Liver (tissue), 9 donors: ENCODE data around the gene FGF12. TPM values are rescaled to one million over a fixed set of nuclear protein-coding genes. Genes with fewer than 3 reads are reported as not detected.

Experiments
- DNase-seq: peaks from one replicate; pipeline ENCODE4 v3.0.0-alpha.2; 2017; ENCODE audit warnings: low spot score
- H3K27ac ChIP-seq, 2 donors: one replicate each; pipeline ENCODE4 v1.7.0; 2013; ENCODE audit warnings: inconsistent platforms in 2 of 2, low read length in 2 of 2, control low read depth in 1 of 2, low read depth in 1 of 2, mild to moderate bottlenecking in 1 of 2
- H3K27me3 ChIP-seq, 4 donors: one replicate each; pipeline versions ENCODE4 v1.6.1 to v1.7.0; 2013; ENCODE audit warnings: low read length in 3 of 4, inconsistent platforms in 1 of 4, mild to moderate bottlenecking in 1 of 4, moderate library complexity in 1 of 4; ENCODE audit not compliant: control insufficient read depth in 4 of 4, insufficient read depth in 4 of 4
- H3K36me3 ChIP-seq, 4 donors: one replicate each; pipeline versions ENCODE4 v1.6.1 to v1.7.0; 2013; ENCODE audit warnings: low read length in 3 of 4, mild to moderate bottlenecking in 3 of 4, low read depth in 1 of 4, moderate library complexity in 1 of 4; ENCODE audit not compliant: control insufficient read depth in 4 of 4, insufficient read depth in 3 of 4
- H3K4me1 ChIP-seq, 4 donors: one replicate each; pipeline versions ENCODE4 v1.6.1 to v1.7.0; 2013; ENCODE audit warnings: low read length in 3 of 4, mild to moderate bottlenecking in 3 of 4, moderate library complexity in 1 of 4; ENCODE audit not compliant: control insufficient read depth in 4 of 4, insufficient read depth in 4 of 4
- H3K4me3 ChIP-seq, 3 donors: one replicate each; pipeline versions ENCODE4 v1.6.1 to v1.7.0; 2013; ENCODE audit warnings: low read length in 3 of 3, control low read depth in 1 of 3, low read depth in 1 of 3, mild to moderate bottlenecking in 1 of 3
- H3K9ac ChIP-seq, 2 donors: one replicate each; pipeline ENCODE4 v1.7.0; 2013; ENCODE audit warnings: low read length in 2 of 2, mild to moderate bottlenecking in 2 of 2, moderate library complexity in 2 of 2, control low read depth in 1 of 2, low read depth in 1 of 2
- H3K9me3 ChIP-seq, 4 donors: one replicate each; pipeline versions ENCODE4 v1.6.1 to v1.7.0; 2013; ENCODE audit warnings: low read length in 3 of 4; ENCODE audit not compliant: control insufficient read depth in 4 of 4
- EGR1 ChIP-seq, 2 donors: IDR thresholded peaks; 2 replicates each; pipeline ENCODE4 v1.6.1; 2016 to 2018; ENCODE audit warnings: antibody characterized with exemption in 2 of 2, low read depth in 2 of 2
- FOXA1 ChIP-seq: IDR thresholded peaks from 2 replicates; pipeline ENCODE4 v1.6.1; 2016; ENCODE audit warnings: antibody characterized with exemption
- FOXA2 ChIP-seq: IDR thresholded peaks from 2 replicates; pipeline ENCODE4 v1.6.1; 2016; ENCODE audit warnings: antibody characterized with exemption
- HNF4A ChIP-seq, 2 donors: conservative IDR thresholded peaks; 2 replicates each; pipeline ENCODE4 v1.6.1; 2016; ENCODE audit warnings: antibody characterized with exemption in 2 of 2, mild to moderate bottlenecking in 2 of 2
- HNF4G ChIP-seq: IDR thresholded peaks from 2 replicates; pipeline ENCODE4 v1.6.1; 2016; ENCODE audit warnings: antibody characterized with exemption
- JUND ChIP-seq, 2 donors: IDR thresholded peaks; 2 replicates each; pipeline ENCODE4 v1.6.1; 2016; ENCODE audit warnings: antibody characterized with exemption in 2 of 2
- NR2F2 ChIP-seq: IDR thresholded peaks from 2 replicates; pipeline ENCODE4 v1.6.1; 2016; ENCODE audit warnings: antibody characterized with exemption
- RAD21 ChIP-seq, 2 donors: IDR thresholded peaks; 2 replicates each; pipeline ENCODE4 v1.6.1; 2016; ENCODE audit warnings: antibody characterized with exemption in 2 of 2, mild to moderate bottlenecking in 2 of 2
- TAF1 ChIP-seq: conservative IDR thresholded peaks from 2 replicates; pipeline ENCODE4 v1.6.1; 2016; ENCODE audit warnings: antibody characterized with exemption, mild to moderate bottlenecking
- YY1 ChIP-seq: IDR thresholded peaks from 2 replicates; pipeline ENCODE4 v1.6.1; 2016; ENCODE audit warnings: antibody characterized with exemption, mild to moderate bottlenecking
- WGBS: extraction: QIAGEN DNeasy Blood & Tissue Kit; methylation state at CpG from one replicate; pipeline ENCODE4 v1.1.7; 2013; 5-methylcytosine and 5-hydroxymethylcytosine counted together
- polyA plus RNA-seq, 2 donors: library from polyadenylated mRNA; stranded (reverse) in 1 of 2; unstranded in 1 of 2; fragments of 200-250 nt in 1 of 2; fragments of >200 nt in 1 of 2; fragmentation: Nextera tagmentation in 1 of 2; extraction: Ambion mirVana in 1 of 2; gene quantifications; one replicate each; pipeline versions ENCODE4 v1.2.1 to v1.2.3, GENCODE V29; 2013 to 2015
- total RNA-seq, 2 donors: library from RNA; depleted of rRNA; stranded (reverse); fragments of >200 nt; gene quantifications; one replicate each; pipeline ENCODE4 v1.2.3, GENCODE V29; 2014
- TF ChIP-seq, protein P1 (sequence below): IDR thresholded peaks from 2 replicates; pipeline ENCODE4 v1.6.1; 2016; ENCODE audit warnings: antibody characterized with exemption
- TF ChIP-seq, protein P2 (sequence below): IDR thresholded peaks from 2 replicates; pipeline ENCODE4 v1.6.1; 2016; ENCODE audit warnings: antibody characterized with exemption, mild to moderate bottlenecking
- TF ChIP-seq, protein P3 (sequence below): IDR thresholded peaks from 2 replicates; pipeline ENCODE4 v1.6.1; 2016; ENCODE audit warnings: antibody characterized with exemption
- donor health status: healthy.
- donor health status: healthy.
- donor health status: healthy.
- donor health status: healthy.
- donor health status: healthy.

FGF12 gene
- total and polyA plus RNA-seq, 4 donors = 0.11 to 0.59 (median 0.19) TPM

DNA sequence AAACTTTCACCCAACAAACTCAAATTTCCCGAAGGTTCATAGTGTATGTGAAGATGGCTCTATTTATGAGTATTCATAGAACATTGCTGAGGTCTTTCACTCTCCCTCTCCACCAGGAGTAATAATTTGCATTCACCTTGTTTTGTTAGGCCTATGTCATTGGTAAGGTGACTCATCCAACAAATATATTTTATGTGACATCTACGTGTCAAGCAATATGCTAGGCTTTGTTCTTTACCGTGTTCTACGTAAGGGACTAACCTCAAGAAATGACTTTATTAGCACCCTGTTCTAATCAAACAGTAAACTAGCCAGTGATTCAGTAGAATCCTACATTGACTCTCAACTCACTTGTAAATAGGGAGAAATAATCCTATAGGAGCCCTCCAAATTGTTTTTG lies 334.4 kb downstream of the FGF12 start:
- 83% methylated on average over 4 of the region's 4 CpGs for WGBS
- no peak for DNase-seq
- no peaks in the 10 kb centered on the region for H3K36me3 ChIP-seq
- no peaks in the 10 kb centered on the region for H3K4me1 ChIP-seq
- no peak overlapping the region for H3K9ac ChIP-seq
- TF ChIP-seq NR2F2 = no peak
- TF ChIP-seq, protein P1, sequence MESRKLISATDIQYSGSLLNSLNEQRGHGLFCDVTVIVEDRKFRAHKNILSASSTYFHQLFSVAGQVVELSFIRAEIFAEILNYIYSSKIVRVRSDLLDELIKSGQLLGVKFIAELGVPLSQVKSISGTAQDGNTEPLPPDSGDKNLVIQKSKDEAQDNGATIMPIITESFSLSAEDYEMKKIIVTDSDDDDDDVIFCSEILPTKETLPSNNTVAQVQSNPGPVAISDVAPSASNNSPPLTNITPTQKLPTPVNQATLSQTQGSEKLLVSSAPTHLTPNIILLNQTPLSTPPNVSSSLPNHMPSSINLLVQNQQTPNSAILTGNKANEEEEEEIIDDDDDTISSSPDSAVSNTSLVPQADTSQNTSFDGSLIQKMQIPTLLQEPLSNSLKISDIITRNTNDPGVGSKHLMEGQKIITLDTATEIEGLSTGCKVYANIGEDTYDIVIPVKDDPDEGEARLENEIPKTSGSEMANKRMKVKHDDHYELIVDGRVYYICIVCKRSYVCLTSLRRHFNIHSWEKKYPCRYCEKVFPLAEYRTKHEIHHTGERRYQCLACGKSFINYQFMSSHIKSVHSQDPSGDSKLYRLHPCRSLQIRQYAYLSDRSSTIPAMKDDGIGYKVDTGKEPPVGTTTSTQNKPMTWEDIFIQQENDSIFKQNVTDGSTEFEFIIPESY = no peak
- no peak for TF ChIP-seq YY1
- TF ChIP-seq, protein P2, sequence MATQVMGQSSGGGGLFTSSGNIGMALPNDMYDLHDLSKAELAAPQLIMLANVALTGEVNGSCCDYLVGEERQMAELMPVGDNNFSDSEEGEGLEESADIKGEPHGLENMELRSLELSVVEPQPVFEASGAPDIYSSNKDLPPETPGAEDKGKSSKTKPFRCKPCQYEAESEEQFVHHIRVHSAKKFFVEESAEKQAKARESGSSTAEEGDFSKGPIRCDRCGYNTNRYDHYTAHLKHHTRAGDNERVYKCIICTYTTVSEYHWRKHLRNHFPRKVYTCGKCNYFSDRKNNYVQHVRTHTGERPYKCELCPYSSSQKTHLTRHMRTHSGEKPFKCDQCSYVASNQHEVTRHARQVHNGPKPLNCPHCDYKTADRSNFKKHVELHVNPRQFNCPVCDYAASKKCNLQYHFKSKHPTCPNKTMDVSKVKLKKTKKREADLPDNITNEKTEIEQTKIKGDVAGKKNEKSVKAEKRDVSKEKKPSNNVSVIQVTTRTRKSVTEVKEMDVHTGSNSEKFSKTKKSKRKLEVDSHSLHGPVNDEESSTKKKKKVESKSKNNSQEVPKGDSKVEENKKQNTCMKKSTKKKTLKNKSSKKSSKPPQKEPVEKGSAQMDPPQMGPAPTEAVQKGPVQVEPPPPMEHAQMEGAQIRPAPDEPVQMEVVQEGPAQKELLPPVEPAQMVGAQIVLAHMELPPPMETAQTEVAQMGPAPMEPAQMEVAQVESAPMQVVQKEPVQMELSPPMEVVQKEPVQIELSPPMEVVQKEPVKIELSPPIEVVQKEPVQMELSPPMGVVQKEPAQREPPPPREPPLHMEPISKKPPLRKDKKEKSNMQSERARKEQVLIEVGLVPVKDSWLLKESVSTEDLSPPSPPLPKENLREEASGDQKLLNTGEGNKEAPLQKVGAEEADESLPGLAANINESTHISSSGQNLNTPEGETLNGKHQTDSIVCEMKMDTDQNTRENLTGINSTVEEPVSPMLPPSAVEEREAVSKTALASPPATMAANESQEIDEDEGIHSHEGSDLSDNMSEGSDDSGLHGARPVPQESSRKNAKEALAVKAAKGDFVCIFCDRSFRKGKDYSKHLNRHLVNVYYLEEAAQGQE = no peak
- H3K27ac ChIP-seq = no peak overlapping the region
- H3K27me3 ChIP-seq = no peaks in the 10 kb centered on the region
- H3K9me3 ChIP-seq = no peaks in the 10 kb centered on the region
- no peak overlapping the region for H3K4me3 ChIP-seq

DNA sequence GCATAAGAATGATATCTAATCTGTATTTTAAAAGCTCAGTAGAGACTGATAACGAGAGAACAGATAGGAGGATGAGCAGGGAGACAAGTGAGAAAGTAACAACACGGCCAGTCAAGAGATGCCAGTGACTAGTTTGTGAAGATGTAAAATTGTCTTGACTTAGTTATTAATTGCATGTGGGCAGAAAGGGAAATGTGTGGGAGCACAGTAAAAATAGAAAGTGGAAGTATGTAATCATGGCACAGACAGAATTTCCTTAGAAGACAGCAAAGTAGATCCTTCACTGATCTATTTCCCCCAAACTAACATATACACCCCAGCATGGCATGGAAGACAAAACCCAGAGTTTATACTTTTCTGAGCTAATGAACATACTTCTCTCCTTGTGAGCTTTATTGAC lies 344.5 kb downstream of the FGF12 start:
- 58% methylated on average over 2 of the region's 2 CpGs for WGBS
- H3K27me3 ChIP-seq = peaks cover 0 to 9% (median 0%) of the 10 kb centered on the region in 4 donors
- no peak for TF ChIP-seq YY1
- no peak for TF ChIP-seq TAF1
- no peak for TF ChIP-seq FOXA2
- TF ChIP-seq EGR1 (IDR thresholded peaks at IDR 0.05; ENCODE audit: low read depth in 2 of 2) = no peak
- no peak for TF ChIP-seq NR2F2
- TF ChIP-seq HNF4A (conservative IDR thresholded peaks at IDR 0.05) = no peak
- TF ChIP-seq FOXA1 = no peak
- no peak for TF ChIP-seq JUND (IDR thresholded peaks at IDR 0.05)
- TF ChIP-seq, protein P3, sequence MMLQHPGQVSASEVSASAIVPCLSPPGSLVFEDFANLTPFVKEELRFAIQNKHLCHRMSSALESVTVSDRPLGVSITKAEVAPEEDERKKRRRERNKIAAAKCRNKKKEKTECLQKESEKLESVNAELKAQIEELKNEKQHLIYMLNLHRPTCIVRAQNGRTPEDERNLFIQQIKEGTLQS = no peak
- TF ChIP-seq HNF4G = no peak
- no peak for TF ChIP-seq RAD21 (IDR thresholded peaks at IDR 0.05)
- TF ChIP-seq, protein P1 = no peak
- no peaks in the 10 kb centered on the region for H3K36me3 ChIP-seq
- H3K9me3 ChIP-seq = no peaks in the 10 kb centered on the region
- no peak overlapping the region for H3K4me3 ChIP-seq
- no peak for DNase-seq
- no peak overlapping the region for H3K9ac ChIP-seq
- no peak overlapping the region for H3K27ac ChIP-seq
- H3K4me1 ChIP-seq = no peaks in the 10 kb centered on the region
